HCT116 (cell line): Measurements from ENCODE around the gene FHOD3.

Source experiments
- EZH2phosphoT487 ChIP-seq: fragments of 200-600 bp; IDR thresholded peaks from 2 replicates; pipeline ENCODE4 v1.6.1; 2018; ENCODE audit warnings: antibody characterized with exemption, borderline replicate concordance
- POLR2AphosphoS5 ChIP-seq: IDR thresholded peaks from 2 replicates; pipeline ENCODE4 v1.6.1; 2011; ENCODE audit warnings: mild to moderate bottlenecking, low read depth, low read length, moderate library complexity
- TF ChIP-seq, protein P1 (sequence below), 3 experiments: fragments of 200-600 bp in 1 of 3; sonication (generic) in 1 of 3; IDR thresholded peaks in 2 of 3; conservative IDR thresholded peaks in 1 of 3; 2 replicates each; pipeline ENCODE4 v1.5.1; 2012 to 2017; ENCODE audit warnings: low read depth in 2 of 3, low read length in 2 of 3, antibody characterized with exemption in 1 of 3, borderline replicate concordance in 1 of 3, control low read depth in 1 of 3, mild to moderate bottlenecking in 1 of 3, mixed read lengths in 1 of 3, mixed run types in 1 of 3, moderate library complexity in 1 of 3; ENCODE audit not compliant: insufficient read depth in 1 of 3
- TF ChIP-seq, protein P2 (sequence below): IDR thresholded peaks from 2 replicates; pipeline ENCODE4 v1.6.1; 2011; ENCODE audit warnings: mild to moderate bottlenecking, low read length, moderate library complexity; ENCODE audit not compliant: insufficient replicate concordance; ENCODE audit errors: extremely low read depth
- TF ChIP-seq, protein P3 (sequence below): IDR thresholded peaks from 2 replicates; pipeline ENCODE4 v1.6.1; 2012

DNA sequence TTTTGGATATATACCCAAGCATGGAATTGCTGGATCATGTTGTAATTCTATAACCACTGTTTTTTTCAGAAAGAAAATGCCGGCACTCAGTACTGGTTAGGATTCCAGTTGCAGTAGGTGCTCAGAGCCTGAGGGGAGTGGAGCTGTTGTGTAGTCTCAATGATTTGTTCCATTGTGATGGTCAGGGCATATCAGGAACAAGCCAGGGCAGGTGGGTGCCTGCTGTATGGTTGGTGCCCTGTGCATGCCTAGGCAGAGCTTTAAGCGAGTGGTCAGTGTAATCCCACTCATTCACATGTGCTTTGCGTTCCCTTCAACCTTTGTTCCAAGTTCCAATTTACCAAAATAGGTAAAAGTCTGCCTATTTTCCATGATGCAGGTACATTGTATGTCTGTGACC lies 100.9 kb downstream of the FHOD3 start:
- TF ChIP-seq, protein P1, sequence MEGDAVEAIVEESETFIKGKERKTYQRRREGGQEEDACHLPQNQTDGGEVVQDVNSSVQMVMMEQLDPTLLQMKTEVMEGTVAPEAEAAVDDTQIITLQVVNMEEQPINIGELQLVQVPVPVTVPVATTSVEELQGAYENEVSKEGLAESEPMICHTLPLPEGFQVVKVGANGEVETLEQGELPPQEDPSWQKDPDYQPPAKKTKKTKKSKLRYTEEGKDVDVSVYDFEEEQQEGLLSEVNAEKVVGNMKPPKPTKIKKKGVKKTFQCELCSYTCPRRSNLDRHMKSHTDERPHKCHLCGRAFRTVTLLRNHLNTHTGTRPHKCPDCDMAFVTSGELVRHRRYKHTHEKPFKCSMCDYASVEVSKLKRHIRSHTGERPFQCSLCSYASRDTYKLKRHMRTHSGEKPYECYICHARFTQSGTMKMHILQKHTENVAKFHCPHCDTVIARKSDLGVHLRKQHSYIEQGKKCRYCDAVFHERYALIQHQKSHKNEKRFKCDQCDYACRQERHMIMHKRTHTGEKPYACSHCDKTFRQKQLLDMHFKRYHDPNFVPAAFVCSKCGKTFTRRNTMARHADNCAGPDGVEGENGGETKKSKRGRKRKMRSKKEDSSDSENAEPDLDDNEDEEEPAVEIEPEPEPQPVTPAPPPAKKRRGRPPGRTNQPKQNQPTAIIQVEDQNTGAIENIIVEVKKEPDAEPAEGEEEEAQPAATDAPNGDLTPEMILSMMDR (IDR thresholded peaks at IDR 0.05 in 2 of 3, conservative IDR thresholded peaks at IDR 0.05 in 1 of 3; ENCODE audit: borderline replicate concordance in 1 of 3, insufficient read depth in 1 of 3, low read depth in 2 of 3, low read length in 2 of 3): no peak
- TF ChIP-seq, protein P2, sequence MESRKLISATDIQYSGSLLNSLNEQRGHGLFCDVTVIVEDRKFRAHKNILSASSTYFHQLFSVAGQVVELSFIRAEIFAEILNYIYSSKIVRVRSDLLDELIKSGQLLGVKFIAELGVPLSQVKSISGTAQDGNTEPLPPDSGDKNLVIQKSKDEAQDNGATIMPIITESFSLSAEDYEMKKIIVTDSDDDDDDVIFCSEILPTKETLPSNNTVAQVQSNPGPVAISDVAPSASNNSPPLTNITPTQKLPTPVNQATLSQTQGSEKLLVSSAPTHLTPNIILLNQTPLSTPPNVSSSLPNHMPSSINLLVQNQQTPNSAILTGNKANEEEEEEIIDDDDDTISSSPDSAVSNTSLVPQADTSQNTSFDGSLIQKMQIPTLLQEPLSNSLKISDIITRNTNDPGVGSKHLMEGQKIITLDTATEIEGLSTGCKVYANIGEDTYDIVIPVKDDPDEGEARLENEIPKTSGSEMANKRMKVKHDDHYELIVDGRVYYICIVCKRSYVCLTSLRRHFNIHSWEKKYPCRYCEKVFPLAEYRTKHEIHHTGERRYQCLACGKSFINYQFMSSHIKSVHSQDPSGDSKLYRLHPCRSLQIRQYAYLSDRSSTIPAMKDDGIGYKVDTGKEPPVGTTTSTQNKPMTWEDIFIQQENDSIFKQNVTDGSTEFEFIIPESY: no peak
- TF ChIP-seq POLR2AphosphoS5 (no peak), EZH2phosphoT487 (no peak)
- TF ChIP-seq, protein P3, sequence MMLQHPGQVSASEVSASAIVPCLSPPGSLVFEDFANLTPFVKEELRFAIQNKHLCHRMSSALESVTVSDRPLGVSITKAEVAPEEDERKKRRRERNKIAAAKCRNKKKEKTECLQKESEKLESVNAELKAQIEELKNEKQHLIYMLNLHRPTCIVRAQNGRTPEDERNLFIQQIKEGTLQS: no peak
